K562 (cell line): ENCODE results near the gene SH3BGRL3. TPM values are rescaled to one million over a fixed set of nuclear protein-coding genes. Genes with fewer than 3 reads are reported as not detected.

Experiments used
- MYC ChIP-seq, 2 experiments: fragments of 250-450 bp in 1 of 2; sonication (Bioruptor Pico) in 1 of 2; IDR thresholded peaks; 2 replicates each; pipeline versions ENCODE4 v1.5.1 to v1.6.1; 2012 to 2021; ENCODE audit warnings: low read depth in 2 of 2, borderline replicate concordance in 1 of 2, improper control_type of control experiment in 1 of 2, low read length in 1 of 2, mild to moderate bottlenecking in 1 of 2, moderate library complexity in 1 of 2
- NFIX ChIP-seq: fragments of 250-450 bp; sonication (Bioruptor Pico); IDR thresholded peaks from 2 replicates; pipeline ENCODE4 v1.4.0; 2020; ENCODE audit warnings: low read depth, mild to moderate bottlenecking, moderate library complexity
- RNF2 ChIP-seq: sonication (generic); IDR thresholded peaks from 2 replicates; pipeline ENCODE4 v1.6.1; 2016
- ZNF324 ChIP-seq: fragments of 250-450 bp; sonication (Bioruptor Pico); IDR thresholded peaks from 2 replicates; pipeline ENCODE4 v1.4.0; 2020; ENCODE audit warnings: mild to moderate bottlenecking
- polyA plus RNA-seq, 8 experiments: library from polyadenylated mRNA; depleted of rRNA in 4 of 8; stranded (reverse) in 5 of 8; unstranded in 3 of 8; fragments of >200 nt; fragmentation: Nextera tagmentation in 2 of 8; fragmentation: Illumina TruSeq in 1 of 8; extraction: Ambion mirVana in 2 of 8; extraction: Trizol in 1 of 8; gene quantifications; 2 replicates each; pipeline versions ENCODE4 v1.2.1 to v1.2.3, GENCODE V29; 2011 to 2014; ENCODE audit warnings: inconsistent platforms in 1 of 8, missing spikeins in 1 of 8
- total RNA-seq, 7 experiments: library from RNA; depleted of rRNA in 6 of 7; stranded (reverse); fragments of >200 nt in 6 of 7; fragmentation: Illumina TruSeq in 2 of 7; extraction: Trizol in 2 of 7; gene quantifications; 2 replicates each; pipeline versions ENCODE4 v1.2.1 to v1.2.3, GENCODE V29; 2011 to 2021; ENCODE audit warnings: low replicate concordance in 1 of 7
- TF ChIP-seq, protein P1 (sequence below): fragments of 450-650 bp; formaldehyde crosslinking; IDR thresholded peaks from 2 replicates; pipeline ENCODE4 v1.4.0; 2020; ENCODE audit warnings: mild to moderate bottlenecking, mixed read lengths
- TF ChIP-seq, protein P2 (sequence below): fragments of 450-650 bp; IDR thresholded peaks from one replicate; pipeline ENCODE4 v1.6.1; 2018; ENCODE audit warnings: mild to moderate bottlenecking, moderate library complexity; ENCODE audit not compliant: partially characterized antibody
- TF ChIP-seq, protein P3 (sequence below): sonication (generic); formaldehyde crosslinking; IDR thresholded peaks from 2 replicates; pipeline ENCODE4 v1.8.1; 2022; ENCODE audit warnings: missing genetic modification reagents
- TF ChIP-seq, protein P4 (sequence below), 2 experiments: fragments of 450-650 bp; IDR thresholded peaks; 2 replicates each; pipeline ENCODE4 v1.6.1; 2016; ENCODE audit warnings: mild to moderate bottlenecking in 2 of 2, borderline replicate concordance in 1 of 2, low read depth in 1 of 2, moderate library complexity in 1 of 2
- TF ChIP-seq, protein P5 (sequence below): sonication (generic); formaldehyde crosslinking; IDR thresholded peaks from 2 replicates; pipeline ENCODE4 v1.8.1; 2023; ENCODE audit warnings: mild to moderate bottlenecking, missing genetic modification reagents
- TF ChIP-seq, protein P6 (sequence below): fragments of 250-450 bp; sonication (Bioruptor Pico); IDR thresholded peaks from 2 replicates; pipeline ENCODE4 v1.8.0; 2021; ENCODE audit warnings: moderate library complexity, mild to moderate bottlenecking, inconsistent platforms

Gene SH3BGRL3
- total and polyA plus RNA-seq, 9 of the 15 experiments (the other 6 are each of a cell fraction or from before 2014, with no cell fraction given): 30.3 to 140 (median 54.2) TPM

DNA sequence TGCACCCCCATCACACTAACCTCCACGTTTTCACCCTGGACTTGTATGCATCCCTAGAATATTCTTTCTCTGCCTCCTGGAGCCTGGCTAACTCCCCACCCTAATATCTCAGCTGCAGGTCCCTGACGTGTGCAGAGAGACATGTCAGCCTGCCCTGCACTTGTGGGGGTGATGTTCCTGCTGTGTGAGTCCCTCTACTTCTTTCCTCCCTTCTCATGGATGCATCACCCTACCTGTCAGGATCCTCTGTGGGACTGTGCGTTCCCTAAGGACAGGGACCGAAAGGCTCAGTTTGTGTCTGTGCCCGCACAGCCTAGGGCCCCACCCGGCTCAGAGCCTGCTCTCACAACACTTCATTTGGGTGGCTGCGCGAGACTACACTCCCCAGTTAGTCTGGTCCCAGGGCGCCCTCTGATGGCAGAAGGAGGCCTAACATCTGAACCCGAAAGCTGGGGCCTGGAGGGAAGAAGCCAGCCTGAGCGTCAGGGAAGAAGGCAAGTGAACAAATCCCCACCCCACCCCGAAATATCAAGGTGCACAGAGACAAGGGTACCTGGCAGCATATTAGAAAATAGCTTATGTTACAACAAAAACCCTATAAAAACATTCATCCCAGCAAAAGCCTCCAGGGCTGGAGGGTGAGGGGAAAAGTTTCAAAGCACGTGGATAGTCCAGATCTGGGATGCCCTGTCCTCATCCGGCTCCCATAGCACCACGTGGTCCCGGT is 41.6 kb downstream of the SH3BGRL3 start (continued):
- TF ChIP-seq, protein P1, sequence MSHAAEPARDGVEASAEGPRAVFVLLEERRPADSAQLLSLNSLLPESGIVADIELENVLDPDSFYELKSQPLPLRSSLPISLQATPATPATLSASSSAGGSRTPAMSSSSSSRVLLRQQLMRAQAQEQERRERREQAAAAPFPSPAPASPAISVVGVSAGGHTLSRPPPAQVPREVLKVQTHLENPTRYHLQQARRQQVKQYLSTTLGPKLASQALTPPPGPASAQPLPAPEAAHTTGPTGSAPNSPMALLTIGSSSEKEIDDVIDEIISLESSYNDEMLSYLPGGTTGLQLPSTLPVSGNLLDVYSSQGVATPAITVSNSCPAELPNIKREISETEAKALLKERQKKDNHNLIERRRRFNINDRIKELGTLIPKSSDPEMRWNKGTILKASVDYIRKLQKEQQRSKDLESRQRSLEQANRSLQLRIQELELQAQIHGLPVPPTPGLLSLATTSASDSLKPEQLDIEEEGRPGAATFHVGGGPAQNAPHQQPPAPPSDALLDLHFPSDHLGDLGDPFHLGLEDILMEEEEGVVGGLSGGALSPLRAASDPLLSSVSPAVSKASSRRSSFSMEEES (CRISPR knock-in tag): no peak
- TF ChIP-seq MYC (IDR thresholded peaks at IDR 0.05; ENCODE audit: low read depth, low read length) (no peak), MYC (CRISPR knock-in tag; IDR thresholded peaks at IDR 0.05; ENCODE audit: borderline replicate concordance, low read depth) (no peak), RNF2 (no peak), ZNF324 (CRISPR knock-in tag) (no peak), NFIX (CRISPR knock-in tag) (no peak)
- TF ChIP-seq, protein P2, sequence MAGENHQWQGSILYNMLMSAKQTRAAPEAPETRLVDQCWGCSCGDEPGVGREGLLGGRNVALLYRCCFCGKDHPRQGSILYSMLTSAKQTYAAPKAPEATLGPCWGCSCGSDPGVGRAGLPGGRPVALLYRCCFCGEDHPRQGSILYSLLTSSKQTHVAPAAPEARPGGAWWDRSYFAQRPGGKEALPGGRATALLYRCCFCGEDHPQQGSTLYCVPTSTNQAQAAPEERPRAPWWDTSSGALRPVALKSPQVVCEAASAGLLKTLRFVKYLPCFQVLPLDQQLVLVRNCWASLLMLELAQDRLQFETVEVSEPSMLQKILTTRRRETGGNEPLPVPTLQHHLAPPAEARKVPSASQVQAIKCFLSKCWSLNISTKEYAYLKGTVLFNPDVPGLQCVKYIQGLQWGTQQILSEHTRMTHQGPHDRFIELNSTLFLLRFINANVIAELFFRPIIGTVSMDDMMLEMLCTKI: no peak
- TF ChIP-seq, protein P3, sequence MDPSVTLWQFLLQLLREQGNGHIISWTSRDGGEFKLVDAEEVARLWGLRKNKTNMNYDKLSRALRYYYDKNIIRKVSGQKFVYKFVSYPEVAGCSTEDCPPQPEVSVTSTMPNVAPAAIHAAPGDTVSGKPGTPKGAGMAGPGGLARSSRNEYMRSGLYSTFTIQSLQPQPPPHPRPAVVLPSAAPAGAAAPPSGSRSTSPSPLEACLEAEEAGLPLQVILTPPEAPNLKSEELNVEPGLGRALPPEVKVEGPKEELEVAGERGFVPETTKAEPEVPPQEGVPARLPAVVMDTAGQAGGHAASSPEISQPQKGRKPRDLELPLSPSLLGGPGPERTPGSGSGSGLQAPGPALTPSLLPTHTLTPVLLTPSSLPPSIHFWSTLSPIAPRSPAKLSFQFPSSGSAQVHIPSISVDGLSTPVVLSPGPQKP (CRISPR knock-in tag): no peak
- TF ChIP-seq, protein P4, sequence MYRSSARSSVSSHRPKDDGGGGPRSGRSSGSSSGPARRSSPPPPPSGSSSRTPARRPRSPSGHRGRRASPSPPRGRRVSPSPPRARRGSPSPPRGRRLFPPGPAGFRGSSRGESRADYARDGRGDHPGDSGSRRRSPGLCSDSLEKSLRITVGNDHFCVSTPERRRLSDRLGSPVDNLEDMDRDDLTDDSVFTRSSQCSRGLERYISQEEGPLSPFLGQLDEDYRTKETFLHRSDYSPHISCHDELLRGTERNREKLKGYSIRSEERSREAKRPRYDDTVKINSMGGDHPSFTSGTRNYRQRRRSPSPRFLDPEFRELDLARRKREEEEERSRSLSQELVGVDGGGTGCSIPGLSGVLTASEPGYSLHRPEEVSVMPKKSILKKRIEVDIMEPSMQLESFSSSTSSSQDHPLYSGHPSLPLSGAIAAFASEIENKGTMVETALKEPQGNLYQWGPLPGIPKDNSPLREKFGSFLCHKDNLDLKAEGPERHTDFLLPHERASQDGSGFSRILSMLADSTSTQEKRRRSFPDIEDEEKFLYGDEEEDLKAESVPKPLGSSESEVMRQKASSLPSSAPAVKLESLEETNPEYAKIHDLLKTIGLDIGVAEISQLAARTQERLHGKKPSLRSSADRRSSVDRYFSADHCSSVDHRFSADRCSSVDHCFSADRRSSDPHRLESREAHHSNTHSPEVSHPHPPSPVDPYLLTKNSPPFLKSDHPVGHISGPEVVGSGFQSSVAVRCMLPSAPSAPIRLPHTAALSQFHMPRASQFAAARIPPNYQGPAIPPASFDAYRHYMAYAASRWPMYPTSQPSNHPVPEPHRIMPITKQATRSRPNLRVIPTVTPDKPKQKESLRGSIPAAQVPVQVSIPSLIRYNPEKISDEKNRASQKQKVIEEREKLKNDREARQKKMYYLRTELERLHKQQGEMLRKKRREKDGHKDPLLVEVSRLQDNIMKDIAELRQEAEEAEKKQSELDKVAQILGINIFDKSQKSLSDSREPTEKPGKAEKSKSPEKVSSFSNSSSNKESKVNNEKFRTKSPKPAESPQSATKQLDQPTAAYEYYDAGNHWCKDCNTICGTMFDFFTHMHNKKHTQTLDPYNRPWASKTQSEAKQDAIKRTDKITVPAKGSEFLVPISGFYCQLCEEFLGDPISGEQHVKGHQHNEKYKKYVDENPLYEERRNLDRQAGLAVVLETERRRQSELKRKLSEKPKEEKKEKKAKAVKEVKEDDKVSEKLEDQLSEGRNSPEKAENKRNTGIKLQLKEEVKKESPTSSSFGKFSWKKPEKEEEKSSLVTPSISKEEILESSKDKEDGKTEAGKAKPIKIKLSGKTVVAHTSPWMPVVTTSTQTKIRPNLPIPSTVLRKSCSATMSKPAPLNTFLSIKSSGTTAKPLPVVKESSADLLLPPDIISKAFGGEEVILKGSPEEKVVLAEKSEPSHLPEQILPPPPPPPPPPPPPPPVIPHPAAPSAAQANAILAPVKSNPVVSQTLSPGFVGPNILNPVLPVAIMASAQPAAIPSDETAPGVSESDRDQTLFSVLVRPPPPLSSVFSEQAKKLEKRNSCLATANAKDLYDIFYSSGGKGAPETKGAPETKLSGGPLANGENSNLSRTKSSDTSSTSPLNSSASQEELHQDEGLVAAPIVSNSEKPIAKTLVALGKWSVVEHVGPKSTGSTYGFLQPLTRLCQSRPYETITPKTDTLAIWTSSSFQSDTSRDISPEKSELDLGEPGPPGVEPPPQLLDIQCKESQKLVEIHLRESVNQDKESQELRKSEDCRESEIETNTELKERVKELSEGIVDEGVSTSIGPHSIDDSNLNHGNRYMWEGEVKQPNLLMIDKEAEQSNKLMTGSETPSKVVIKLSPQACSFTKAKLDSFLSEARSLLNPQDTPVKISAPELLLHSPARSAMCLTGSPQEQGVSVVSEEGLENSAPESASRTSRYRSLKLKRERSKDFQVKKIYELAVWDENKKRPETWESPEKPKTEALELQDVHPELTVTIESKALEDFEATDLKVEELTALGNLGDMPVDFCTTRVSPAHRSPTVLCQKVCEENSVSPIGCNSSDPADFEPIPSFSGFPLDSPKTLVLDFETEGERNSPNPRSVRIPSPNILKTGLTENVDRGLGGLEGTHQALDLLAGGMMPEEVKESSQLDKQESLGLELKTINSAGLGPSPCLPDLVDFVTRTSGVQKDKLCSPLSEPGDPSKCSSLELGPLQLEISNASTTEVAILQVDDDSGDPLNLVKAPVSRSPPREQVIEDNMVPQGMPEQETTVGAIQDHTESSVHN (IDR thresholded peaks at IDR 0.05; ENCODE audit: borderline replicate concordance in 1 of 2, low read depth in 1 of 2): no peak
- TF ChIP-seq, protein P5, sequence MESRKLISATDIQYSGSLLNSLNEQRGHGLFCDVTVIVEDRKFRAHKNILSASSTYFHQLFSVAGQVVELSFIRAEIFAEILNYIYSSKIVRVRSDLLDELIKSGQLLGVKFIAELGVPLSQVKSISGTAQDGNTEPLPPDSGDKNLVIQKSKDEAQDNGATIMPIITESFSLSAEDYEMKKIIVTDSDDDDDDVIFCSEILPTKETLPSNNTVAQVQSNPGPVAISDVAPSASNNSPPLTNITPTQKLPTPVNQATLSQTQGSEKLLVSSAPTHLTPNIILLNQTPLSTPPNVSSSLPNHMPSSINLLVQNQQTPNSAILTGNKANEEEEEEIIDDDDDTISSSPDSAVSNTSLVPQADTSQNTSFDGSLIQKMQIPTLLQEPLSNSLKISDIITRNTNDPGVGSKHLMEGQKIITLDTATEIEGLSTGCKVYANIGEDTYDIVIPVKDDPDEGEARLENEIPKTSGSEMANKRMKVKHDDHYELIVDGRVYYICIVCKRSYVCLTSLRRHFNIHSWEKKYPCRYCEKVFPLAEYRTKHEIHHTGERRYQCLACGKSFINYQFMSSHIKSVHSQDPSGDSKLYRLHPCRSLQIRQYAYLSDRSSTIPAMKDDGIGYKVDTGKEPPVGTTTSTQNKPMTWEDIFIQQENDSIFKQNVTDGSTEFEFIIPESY (CRISPR knock-in tag): no peak
- TF ChIP-seq, protein P6, sequence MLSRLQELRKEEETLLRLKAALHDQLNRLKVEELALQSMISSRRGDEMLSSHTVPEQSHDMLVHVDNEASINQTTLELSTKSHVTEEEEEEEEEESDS: no peak
